Myocyte (in vitro differentiated cells): ENCODE results near the gene SPIRE1. TPM values are rescaled to one million over a fixed set of nuclear protein-coding genes. Genes with fewer than 3 reads are reported as not detected.
A peak's percentile ranks its signal among the peaks of the same experiment; 100 is the strongest.
"Not testable (repeated sequence)": the region's sequence is repeated elsewhere in the genome, so short reads cannot be mapped to it uniquely, and the experiment has no call there.

Experiments
- DNase-seq: peaks from one replicate; pipeline ENCODE4 v3.0.0-alpha.2; 2012; ENCODE audit warnings: low read depth
- total RNA-seq: library from RNA; depleted of rRNA; stranded (reverse); fragments of >200 nt; gene quantifications from 2 replicates; pipeline ENCODE4 v1.2.3, GENCODE V29; 2014

The SPIRE1 gene
- total RNA-seq, 1 donor from 2014 or later = 53.9 TPM

- peak; percentile 37 for DNase-seq
Observed at GRCh38 chr18:12422936-12423335, 235.0 kb downstream of the SPIRE1 start.

- DNase-seq = no peak
Observed at GRCh38 chr18:12421732-12422131, 236.2 kb downstream of the SPIRE1 start.

GRCh38 chr18:12420821-12421421, 237.0 kb downstream of the SPIRE1 start:
- DNase-seq = no peak

GRCh38 chr18:12417687-12418086, 240.2 kb downstream of the SPIRE1 start:
- DNase-seq = no peak

- DNase-seq = no peak
Observed at GRCh38 chr18:12416098-12416729, 241.7 kb downstream of the SPIRE1 start.

- no peak for DNase-seq
Observed at GRCh38 chr18:12411456-12411855, 246.5 kb downstream of the SPIRE1 start.

GRCh38 chr18:12410747-12411146, 247.2 kb downstream of the SPIRE1 start:
- DNase-seq = not testable (repeated sequence)

GRCh38 chr18:12410081-12410481, 247.8 kb downstream of the SPIRE1 start:
- peak; percentile 93 for DNase-seq

- DNase-seq = peak; percentile 85
Observed at GRCh38 chr18:12409469-12409868, 248.4 kb downstream of the SPIRE1 start.

GRCh38 chr18:12408247-12408869, 249.5 kb downstream of the SPIRE1 start:
- peak; percentile 47 for DNase-seq

- DNase-seq = no peak
Observed at GRCh38 chr18:12406371-12407111, 251.4 kb downstream of the SPIRE1 start.

GRCh38 chr18:12405066-12405465, 252.8 kb downstream of the SPIRE1 start:
- DNase-seq = no peak

- DNase-seq = peak; percentile 69
Observed at GRCh38 chr18:12403601-12404506, 254.1 kb downstream of the SPIRE1 start.

GRCh38 chr18:12401881-12402280, 256.0 kb downstream of the SPIRE1 start:
- DNase-seq = no peak

- no peak for DNase-seq
Observed at GRCh38 chr18:12399231-12399630, 258.7 kb downstream of the SPIRE1 start.

- DNase-seq = no peak
Observed at GRCh38 chr18:12398625-12399024, 259.3 kb downstream of the SPIRE1 start.

GRCh38 chr18:12397793-12398192, 260.1 kb downstream of the SPIRE1 start:
- no peak for DNase-seq

GRCh38 chr18:12397254-12397653, 260.7 kb downstream of the SPIRE1 start:
- DNase-seq = no peak
